SK-N-SH treated with all-trans-retinoic acid at 6 μM for 48 hours (cell line): ENCODE results near the gene MATR3.

Experiments used
- ATAC-seq: fragments of 200-7000 bp; cut with Tn5 transposase; 3 replicates; pipeline ENCODE4 v1.9.1; 2020; ENCODE audit warnings: mild to moderate bottlenecking, moderate library complexity
- ARNTL ChIP-seq: fragments of 450-650 bp; formaldehyde crosslinking; IDR thresholded peaks from 2 replicates; pipeline ENCODE4 v1.5.0; 2020; ENCODE audit warnings: low read depth, mild to moderate bottlenecking, moderate library complexity, borderline replicate concordance
- BACH2 ChIP-seq: fragments of 250-450 bp; sonication (Bioruptor Pico); IDR thresholded peaks from 2 replicates; pipeline ENCODE4 v1.9.0; 2021; ENCODE audit warnings: mild to moderate bottlenecking, borderline replicate concordance
- CSDC2 ChIP-seq: fragments of 250-450 bp; sonication (Bioruptor Pico); IDR thresholded peaks from 2 replicates; pipeline ENCODE4 v1.5.0; 2020; ENCODE audit warnings: mild to moderate bottlenecking, moderate library complexity
- ESRRG ChIP-seq: fragments of 250-450 bp; sonication (Bioruptor Pico); IDR thresholded peaks from 2 replicates; pipeline ENCODE4 v1.6.1; 2021; ENCODE audit warnings: mild to moderate bottlenecking
- GLIS3 ChIP-seq: fragments of 250-450 bp; sonication (Bioruptor Pico); IDR thresholded peaks from 2 replicates; pipeline ENCODE4 v1.5.0; 2020; ENCODE audit warnings: mild to moderate bottlenecking, moderate library complexity
- ISL1 ChIP-seq: fragments of 250-450 bp; sonication (Bioruptor Pico); IDR thresholded peaks from 2 replicates; pipeline ENCODE4 v2.1.2; 2022; ENCODE audit warnings: mild to moderate bottlenecking, moderate library complexity
- OSR1 ChIP-seq: fragments of 250-450 bp; sonication (Bioruptor Pico); IDR thresholded peaks from 2 replicates; pipeline ENCODE4 v1.8.0; 2022; ENCODE audit warnings: moderate library complexity, mild to moderate bottlenecking, inconsistent platforms
- PPARA ChIP-seq: fragments of 250-450 bp; sonication (Bioruptor Pico); IDR thresholded peaks from 2 replicates; pipeline ENCODE4 v1.5.0; 2020; ENCODE audit warnings: mild to moderate bottlenecking, borderline replicate concordance
- SNAI2 ChIP-seq: fragments of 250-450 bp; sonication (Bioruptor Pico); IDR thresholded peaks from 2 replicates; pipeline ENCODE4 v1.5.0; 2020; ENCODE audit warnings: mild to moderate bottlenecking, moderate library complexity
- TCF4 ChIP-seq: fragments of 250-450 bp; sonication (Bioruptor Pico); IDR thresholded peaks from 2 replicates; pipeline ENCODE4 v1.8.0; 2021; ENCODE audit warnings: mild to moderate bottlenecking, moderate library complexity, borderline replicate concordance
- TOX ChIP-seq: fragments of 250-450 bp; sonication (Bioruptor Pico); IDR thresholded peaks from 2 replicates; pipeline ENCODE4 v1.8.0; 2021; ENCODE audit warnings: mild to moderate bottlenecking, moderate library complexity, borderline replicate concordance
- ZC3H10 ChIP-seq: fragments of 250-450 bp; sonication (Bioruptor Pico); IDR thresholded peaks from 2 replicates; pipeline ENCODE4 v1.5.1; 2021; ENCODE audit warnings: mild to moderate bottlenecking, moderate library complexity
- ZFP3 ChIP-seq: fragments of 250-450 bp; sonication (Bioruptor Pico); IDR thresholded peaks from 2 replicates; pipeline ENCODE4 v1.5.0; 2020; ENCODE audit warnings: mild to moderate bottlenecking, moderate library complexity
- ZFP30 ChIP-seq: fragments of 450-650 bp; formaldehyde crosslinking; IDR thresholded peaks from 2 replicates; pipeline ENCODE4 v1.5.0; 2022; ENCODE audit warnings: mild to moderate bottlenecking, moderate library complexity
- ZNF565 ChIP-seq: fragments of 450-650 bp; formaldehyde crosslinking; conservative IDR thresholded peaks from 2 replicates; pipeline ENCODE4 v1.5.0; 2020; ENCODE audit warnings: low read depth, mild to moderate bottlenecking, moderate library complexity
- ZNF70 ChIP-seq: fragments of 450-650 bp; formaldehyde crosslinking; IDR thresholded peaks from 2 replicates; pipeline ENCODE4 v1.5.0; 2020; ENCODE audit warnings: mild to moderate bottlenecking, moderate library complexity
- ZNF8 ChIP-seq: fragments of 450-650 bp; formaldehyde crosslinking; IDR thresholded peaks from 2 replicates; pipeline ENCODE4 v1.5.0; 2020; ENCODE audit warnings: mild to moderate bottlenecking, moderate library complexity
- TF ChIP-seq, protein P1 (sequence below): fragments of 250-450 bp; sonication (Bioruptor Pico); IDR thresholded peaks from 2 replicates; pipeline ENCODE4 v1.8.0; 2021; ENCODE audit warnings: low read depth, mild to moderate bottlenecking, moderate library complexity, borderline replicate concordance
- TF ChIP-seq, protein P2 (sequence below): fragments of 250-450 bp; sonication (Bioruptor Pico); IDR thresholded peaks from 2 replicates; pipeline ENCODE4 v1.8.0; 2020; ENCODE audit warnings: mild to moderate bottlenecking, moderate library complexity, borderline replicate concordance
- TF ChIP-seq, protein P3 (sequence below): fragments of 250-450 bp; sonication (Bioruptor Pico); IDR thresholded peaks from 2 replicates; pipeline ENCODE4 v1.5.1; 2020; ENCODE audit warnings: low read depth, mild to moderate bottlenecking, moderate library complexity

MATR3 gene

DNA sequence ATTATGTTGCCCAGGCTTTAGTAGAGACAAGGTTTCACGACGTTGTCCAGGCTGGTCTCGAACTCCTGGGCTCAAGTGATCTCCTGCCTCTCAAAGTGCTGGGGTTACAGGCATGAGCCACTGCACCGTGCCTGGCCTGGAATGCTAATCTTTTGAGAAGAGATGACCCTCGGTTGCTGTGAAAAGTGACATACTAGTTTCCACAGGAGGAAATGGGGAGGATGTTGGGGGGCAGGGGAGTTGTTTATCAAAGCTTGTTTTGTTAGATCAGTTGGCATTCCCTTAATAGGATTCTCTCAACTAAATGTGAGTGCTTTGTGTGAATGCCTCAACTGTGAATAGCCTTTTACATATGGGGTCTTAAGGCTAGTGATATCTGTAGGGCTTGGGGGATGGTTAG is 16.4 kb upstream of the MATR3 start:
- TF ChIP-seq ZC3H10 (CRISPR knock-in tag) (no peak), ZNF565 (CRISPR knock-in tag) (no peak), ZNF8 (CRISPR knock-in tag) (no peak), ZNF70 (CRISPR knock-in tag) (no peak), ISL1 (CRISPR knock-in tag) (no peak), TOX (CRISPR knock-in tag) (no peak), ARNTL (CRISPR knock-in tag) (no peak), BACH2 (no peak)
- TF ChIP-seq, protein P1, sequence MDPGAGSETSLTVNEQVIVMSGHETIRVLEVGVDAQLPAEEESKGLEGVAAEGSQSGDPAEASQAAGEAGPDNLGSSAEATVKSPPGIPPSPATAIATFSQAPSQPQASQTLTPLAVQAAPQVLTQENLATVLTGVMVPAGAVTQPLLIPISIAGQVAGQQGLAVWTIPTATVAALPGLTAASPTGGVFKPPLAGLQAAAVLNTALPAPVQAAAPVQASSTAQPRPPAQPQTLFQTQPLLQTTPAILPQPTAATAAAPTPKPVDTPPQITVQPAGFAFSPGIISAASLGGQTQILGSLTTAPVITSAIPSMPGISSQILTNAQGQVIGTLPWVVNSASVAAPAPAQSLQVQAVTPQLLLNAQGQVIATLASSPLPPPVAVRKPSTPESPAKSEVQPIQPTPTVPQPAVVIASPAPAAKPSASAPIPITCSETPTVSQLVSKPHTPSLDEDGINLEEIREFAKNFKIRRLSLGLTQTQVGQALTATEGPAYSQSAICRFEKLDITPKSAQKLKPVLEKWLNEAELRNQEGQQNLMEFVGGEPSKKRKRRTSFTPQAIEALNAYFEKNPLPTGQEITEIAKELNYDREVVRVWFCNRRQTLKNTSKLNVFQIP (CRISPR knock-in tag), result no peak
- no peak for ATAC-seq

DNA sequence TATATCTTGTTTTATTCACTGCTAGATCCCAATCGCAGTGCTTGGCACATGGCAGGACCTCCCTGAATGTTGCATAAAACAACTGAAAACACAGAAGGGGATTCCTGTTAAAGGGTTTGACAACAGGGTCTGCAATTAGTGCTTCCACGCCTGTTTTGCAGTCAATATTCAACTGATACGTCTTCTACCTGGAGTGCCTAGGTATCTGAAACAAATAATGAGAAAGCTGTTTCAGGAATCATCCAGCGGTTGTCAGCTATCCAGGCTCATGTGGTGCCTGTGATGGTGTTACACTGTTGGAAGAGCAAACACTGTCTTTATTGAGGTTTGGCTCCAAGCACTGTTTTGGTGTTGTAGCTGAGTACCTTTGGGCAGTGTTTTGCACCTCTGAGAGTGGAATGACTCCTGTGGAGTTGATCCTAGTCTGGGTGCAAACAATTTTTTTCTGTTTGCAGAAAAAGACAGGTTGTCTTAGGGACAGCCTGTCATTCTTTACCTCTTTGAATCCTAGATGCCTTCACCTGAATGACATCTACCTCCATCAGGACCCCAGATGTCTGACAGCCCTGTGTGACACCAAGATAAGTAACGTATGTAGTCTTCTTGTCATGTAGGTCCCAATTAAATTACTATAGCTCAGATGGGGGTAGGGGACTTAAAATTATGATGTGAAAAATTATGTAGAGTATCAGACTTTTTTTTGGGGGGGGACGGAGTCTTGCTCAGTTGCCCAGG is 14.8 kb upstream of the MATR3 start:
- TF ChIP-seq PPARA (CRISPR knock-in tag) (no peak), ESRRG (CRISPR knock-in tag) (no peak), ZC3H10 (CRISPR knock-in tag) (no peak)
- TF ChIP-seq, protein P2, sequence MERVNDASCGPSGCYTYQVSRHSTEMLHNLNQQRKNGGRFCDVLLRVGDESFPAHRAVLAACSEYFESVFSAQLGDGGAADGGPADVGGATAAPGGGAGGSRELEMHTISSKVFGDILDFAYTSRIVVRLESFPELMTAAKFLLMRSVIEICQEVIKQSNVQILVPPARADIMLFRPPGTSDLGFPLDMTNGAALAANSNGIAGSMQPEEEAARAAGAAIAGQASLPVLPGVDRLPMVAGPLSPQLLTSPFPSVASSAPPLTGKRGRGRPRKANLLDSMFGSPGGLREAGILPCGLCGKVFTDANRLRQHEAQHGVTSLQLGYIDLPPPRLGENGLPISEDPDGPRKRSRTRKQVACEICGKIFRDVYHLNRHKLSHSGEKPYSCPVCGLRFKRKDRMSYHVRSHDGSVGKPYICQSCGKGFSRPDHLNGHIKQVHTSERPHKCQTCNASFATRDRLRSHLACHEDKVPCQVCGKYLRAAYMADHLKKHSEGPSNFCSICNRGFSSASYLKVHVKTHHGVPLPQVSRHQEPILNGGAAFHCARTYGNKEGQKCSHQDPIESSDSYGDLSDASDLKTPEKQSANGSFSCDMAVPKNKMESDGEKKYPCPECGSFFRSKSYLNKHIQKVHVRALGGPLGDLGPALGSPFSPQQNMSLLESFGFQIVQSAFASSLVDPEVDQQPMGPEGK (CRISPR knock-in tag), result no peak
- TF ChIP-seq, all 23 proteins: peak for 0

DNA sequence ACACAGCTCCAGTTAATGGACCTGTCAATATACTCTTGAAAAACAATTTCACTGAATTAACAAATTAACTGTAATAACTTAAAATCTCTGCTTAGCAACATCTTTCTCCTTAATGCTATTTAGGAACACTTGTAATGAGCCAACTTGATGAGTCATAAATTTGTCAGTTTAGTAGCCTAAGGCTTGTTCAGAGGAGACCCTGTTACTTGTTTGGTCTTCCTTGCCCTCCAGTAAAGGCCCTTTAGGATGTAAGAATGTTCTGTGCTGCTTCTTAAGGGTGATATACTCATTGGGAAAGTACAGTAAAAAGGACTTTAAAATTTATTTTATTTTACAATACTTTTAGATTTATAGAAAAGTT is 11.4 kb upstream of the MATR3 start:
- no peak for ATAC-seq
- TF ChIP-seq ZNF8 (CRISPR knock-in tag) (no peak), GLIS3 (CRISPR knock-in tag) (no peak), PPARA (CRISPR knock-in tag) (no peak), ISL1 (CRISPR knock-in tag) (no peak), SNAI2 (CRISPR knock-in tag) (no peak), ZFP30 (CRISPR knock-in tag) (no peak), ZC3H10 (CRISPR knock-in tag) (no peak), ARNTL (CRISPR knock-in tag) (no peak), BACH2 (no peak), ZNF70 (CRISPR knock-in tag) (no peak), ZFP3 (CRISPR knock-in tag) (no peak), TCF4 (CRISPR knock-in tag) (no peak), ZNF565 (CRISPR knock-in tag) (no peak), CSDC2 (CRISPR knock-in tag) (no peak), OSR1 (CRISPR knock-in tag) (no peak), TOX (CRISPR knock-in tag) (no peak)
- TF ChIP-seq, protein P3, sequence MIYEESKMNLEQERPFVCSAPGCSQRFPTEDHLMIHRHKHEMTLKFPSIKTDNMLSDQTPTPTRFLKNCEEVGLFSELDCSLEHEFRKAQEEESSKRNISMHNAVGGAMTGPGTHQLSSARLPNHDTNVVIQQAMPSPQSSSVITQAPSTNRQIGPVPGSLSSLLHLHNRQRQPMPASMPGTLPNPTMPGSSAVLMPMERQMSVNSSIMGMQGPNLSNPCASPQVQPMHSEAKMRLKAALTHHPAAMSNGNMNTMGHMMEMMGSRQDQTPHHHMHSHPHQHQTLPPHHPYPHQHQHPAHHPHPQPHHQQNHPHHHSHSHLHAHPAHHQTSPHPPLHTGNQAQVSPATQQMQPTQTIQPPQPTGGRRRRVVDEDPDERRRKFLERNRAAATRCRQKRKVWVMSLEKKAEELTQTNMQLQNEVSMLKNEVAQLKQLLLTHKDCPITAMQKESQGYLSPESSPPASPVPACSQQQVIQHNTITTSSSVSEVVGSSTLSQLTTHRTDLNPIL (CRISPR knock-in tag), result no peak
- TF ChIP-seq, protein P2 (CRISPR knock-in tag), result no peak
- TF ChIP-seq, all 23 proteins: peak for 0

More for the DNA sequence above, 14.8 kb upstream of the MATR3 start:
- ATAC-seq, result no peak
